Fibroblast of villous mesenchyme (primary cell): ENCODE data around the gene MARVELD1. TPM values are rescaled to one million over a fixed set of nuclear protein-coding genes. Genes with fewer than 3 reads are reported as not detected.

Experiments
- DNase-seq: peaks from one replicate; pipeline ENCODE4 v3.0.0-alpha.2; 2010; ENCODE audit warnings: low read depth
- H3K4me3 ChIP-seq: 2 replicates; pipeline ENCODE4 v1.5.1; 2011; ENCODE audit warnings: low read depth, mild to moderate bottlenecking, low read length
- total RNA-seq: library from RNA; depleted of rRNA; stranded (reverse); fragments of >200 nt; gene quantifications from 2 replicates; pipeline ENCODE4 v1.2.3, GENCODE V29; 2012
- TF ChIP-seq, protein P1 (sequence below): IDR thresholded peaks from 2 replicates; pipeline ENCODE4 v1.5.1; 2012; ENCODE audit warnings: low read depth, mild to moderate bottlenecking, low read length; ENCODE audit not compliant: insufficient read depth

MARVELD1 gene
- total RNA-seq, 1 donor = 44.0 TPM

DNA sequence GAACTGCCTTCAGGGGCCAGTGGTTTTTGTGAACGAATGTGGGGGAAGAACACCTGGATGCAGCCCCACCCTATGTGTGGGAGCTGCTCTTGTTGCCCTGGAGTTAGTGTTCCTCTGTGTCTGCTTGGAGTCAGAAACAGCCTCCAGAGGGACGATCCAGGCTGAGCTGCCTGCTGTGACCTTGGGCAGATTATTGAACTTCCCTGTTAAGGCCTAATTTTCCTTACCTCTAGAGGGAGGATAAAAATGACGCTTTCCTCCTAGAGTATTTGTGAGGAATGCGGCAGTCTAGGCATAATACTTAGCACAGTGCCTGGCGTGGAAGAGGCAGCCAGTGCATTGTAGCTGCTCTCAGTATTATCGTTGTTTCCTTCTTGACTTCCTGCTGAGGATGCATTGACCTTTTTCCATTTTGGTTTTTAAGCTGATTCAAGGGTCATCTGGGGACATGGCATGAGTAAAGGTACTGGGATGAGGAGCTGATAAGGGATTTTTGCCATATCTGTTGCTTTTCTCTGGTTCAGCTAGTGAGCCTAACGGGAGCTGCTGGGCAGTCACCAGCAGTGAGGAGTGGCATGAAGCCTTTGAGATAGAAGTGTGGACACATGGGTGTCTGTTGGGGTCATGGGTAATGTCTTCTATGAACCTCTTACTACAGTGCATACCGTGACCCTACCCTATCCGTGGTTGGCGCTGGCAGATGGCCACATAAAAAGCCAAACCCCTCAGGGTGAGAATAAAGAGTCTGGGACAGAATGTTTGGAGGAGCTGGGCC is 29.8 kb downstream of the MARVELD1 start:
- no peak overlapping the region for H3K4me3 ChIP-seq
- no peak for DNase-seq
- TF ChIP-seq, protein P1, sequence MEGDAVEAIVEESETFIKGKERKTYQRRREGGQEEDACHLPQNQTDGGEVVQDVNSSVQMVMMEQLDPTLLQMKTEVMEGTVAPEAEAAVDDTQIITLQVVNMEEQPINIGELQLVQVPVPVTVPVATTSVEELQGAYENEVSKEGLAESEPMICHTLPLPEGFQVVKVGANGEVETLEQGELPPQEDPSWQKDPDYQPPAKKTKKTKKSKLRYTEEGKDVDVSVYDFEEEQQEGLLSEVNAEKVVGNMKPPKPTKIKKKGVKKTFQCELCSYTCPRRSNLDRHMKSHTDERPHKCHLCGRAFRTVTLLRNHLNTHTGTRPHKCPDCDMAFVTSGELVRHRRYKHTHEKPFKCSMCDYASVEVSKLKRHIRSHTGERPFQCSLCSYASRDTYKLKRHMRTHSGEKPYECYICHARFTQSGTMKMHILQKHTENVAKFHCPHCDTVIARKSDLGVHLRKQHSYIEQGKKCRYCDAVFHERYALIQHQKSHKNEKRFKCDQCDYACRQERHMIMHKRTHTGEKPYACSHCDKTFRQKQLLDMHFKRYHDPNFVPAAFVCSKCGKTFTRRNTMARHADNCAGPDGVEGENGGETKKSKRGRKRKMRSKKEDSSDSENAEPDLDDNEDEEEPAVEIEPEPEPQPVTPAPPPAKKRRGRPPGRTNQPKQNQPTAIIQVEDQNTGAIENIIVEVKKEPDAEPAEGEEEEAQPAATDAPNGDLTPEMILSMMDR = no peak

GRCh38 chr10:97744405-97745035 is 31.0 kb downstream of the MARVELD1 start:
- no peak for DNase-seq
- TF ChIP-seq, protein P1 = no peak
- no peak overlapping the region for H3K4me3 ChIP-seq

DNA sequence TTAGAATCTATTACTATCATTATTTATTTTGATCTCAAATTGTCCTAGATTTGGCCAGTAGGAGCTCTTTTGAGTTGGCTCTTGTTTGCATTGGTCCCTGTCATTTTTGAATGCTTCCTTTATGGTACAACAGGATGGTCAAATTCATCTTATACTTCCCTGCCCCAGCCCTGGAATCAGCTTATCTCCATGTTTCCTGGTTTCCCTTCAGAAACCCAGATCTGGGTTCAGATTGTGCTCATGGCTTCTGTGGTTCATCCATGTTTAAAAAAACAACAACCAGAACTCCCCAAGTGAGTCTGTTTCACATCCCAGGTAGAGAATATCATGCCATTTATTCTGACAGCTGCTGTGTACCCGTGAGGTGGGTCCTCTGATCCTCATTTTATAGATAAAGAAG is 34.0 kb downstream of the MARVELD1 start:
- no peak for DNase-seq
- TF ChIP-seq, protein P1 = no peak
- no peak overlapping the region for H3K4me3 ChIP-seq

- H3K4me3 ChIP-seq = no peak overlapping the region
- DNase-seq = no peak
- TF ChIP-seq, protein P1 = no peak
These were observed 34.6 kb downstream of the MARVELD1 start for GRCh38 chr10:97748116-97748515.

DNA sequence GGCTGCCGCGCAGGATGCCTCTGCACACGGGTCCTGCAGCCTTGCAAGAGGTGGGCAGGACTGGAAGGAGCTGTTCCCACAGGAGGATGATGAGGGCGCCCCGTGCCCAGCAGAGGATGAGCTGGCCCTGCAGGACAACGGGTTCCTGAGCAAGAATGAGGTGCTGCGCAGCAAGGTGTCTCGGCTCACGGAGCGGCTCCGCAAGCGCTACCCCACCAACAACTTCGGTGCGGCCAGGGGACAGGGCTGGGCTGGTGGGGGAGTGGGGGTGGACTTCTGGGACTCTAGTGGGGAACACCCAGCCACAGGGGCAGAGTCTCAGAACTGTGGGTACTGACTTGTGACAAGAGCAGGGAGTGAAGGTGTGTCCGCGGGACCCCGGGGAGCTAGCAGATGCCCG is 39.4 kb downstream of the MARVELD1 start:
- no peak overlapping the region for H3K4me3 ChIP-seq
- TF ChIP-seq, protein P1 = no peak
- no peak for DNase-seq

DNA sequence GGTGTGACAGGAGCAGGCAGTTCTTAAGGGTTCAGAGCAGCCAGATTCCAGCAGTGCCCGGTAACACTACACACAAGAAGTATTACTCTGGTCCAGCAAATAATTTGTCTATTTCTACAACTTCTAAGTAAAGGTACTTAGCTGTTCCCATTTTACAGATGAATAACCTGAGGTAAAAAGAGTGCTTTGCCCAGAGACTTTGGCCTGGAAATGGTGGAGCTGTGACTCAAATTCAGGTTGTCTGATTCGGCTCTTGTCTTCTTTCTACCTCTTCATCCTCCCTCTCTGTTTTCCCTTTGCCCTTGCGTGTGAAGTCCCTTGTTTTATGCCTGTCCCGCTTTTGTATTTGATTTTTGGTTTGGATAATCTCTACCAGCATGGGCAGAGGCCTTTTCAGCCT is 41.2 kb downstream of the MARVELD1 start:
- TF ChIP-seq, protein P1 = no peak
- no peak overlapping the region for H3K4me3 ChIP-seq
- DNase-seq = no peak
